Fibroblast of skin of left quadriceps (primary cell): ENCODE measurements around the gene GNA14.
"Not testable (repeated sequence)": the region's sequence is repeated elsewhere in the genome, so short reads cannot be mapped to it uniquely, and the experiment has no call there.

Experiments
- DNase-seq, 2 experiments: peaks; one replicate each; pipeline ENCODE4 v3.0.0-alpha.2; 2013; ENCODE audit warnings: low read depth in 2 of 2

The GNA14 gene

DNA sequence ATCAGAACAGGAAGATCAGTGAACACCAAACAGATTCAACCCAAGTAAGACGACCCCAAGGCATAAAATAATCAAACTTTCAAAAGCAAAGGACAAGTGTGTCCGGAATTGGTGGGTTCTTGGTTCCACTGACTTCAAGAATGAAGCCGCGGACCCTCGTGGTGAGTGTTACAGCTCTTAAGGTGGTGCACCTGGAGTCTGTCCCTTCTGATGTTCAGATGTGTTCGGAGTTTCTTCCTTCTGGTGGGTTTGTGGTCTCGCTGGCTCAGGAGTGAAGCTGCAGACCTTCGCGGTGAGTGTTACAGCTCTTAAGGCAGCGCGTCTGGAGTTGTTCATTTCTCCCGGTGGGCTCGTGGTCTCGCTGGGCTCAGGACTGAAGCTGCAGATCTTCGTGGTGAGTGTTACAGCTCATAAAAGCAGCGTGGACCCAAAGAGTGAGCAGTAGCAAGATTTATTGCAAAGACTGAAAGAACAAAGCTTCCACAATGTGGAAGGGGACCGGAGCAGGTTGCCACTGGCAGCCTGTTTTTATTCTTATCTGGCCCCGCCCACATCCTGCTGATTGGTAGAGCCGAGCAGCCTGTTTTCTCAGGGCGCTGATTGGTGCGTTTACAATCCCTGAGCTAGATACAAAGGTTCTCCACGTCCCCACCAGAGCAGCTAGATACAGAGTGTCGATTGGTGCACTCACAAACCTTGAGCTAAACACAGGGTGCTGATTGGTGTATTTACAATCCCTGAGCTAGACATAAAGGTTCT is 158.5 kb downstream of the GNA14 start:
- DNase-seq = not testable (repeated sequence)

DNA sequence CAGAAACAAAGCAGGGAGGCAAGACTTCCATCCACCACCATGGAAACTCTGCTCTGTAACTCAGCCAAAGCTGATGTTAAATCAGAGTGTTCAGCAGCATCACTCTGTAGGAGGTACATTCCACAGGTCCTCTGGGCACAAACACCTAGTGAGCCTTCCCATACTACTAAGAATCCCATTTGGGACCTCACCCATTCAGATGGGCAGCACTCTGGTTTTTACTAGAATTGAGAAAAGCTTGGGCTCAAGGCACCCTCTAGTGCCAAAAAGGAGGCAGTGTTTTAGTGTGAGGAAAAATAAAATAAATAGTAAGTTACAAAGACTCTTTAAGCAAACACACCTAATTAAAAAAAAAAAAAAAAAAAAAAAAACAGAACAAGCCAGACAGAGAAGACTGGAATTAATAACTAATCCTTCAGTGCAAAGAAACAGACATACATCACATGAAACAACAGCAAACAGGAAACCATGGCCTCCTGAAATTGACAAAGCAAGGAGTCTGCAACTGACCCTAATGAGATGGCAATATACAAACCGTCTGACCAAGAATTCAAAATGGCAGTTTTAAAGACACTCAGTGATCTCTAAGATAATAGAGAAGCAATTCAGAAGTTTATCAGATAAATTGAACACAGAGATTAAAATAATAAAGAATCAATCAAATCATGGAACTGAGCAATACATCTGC is 159.5 kb downstream of the GNA14 start:
- no peak for DNase-seq

DNA sequence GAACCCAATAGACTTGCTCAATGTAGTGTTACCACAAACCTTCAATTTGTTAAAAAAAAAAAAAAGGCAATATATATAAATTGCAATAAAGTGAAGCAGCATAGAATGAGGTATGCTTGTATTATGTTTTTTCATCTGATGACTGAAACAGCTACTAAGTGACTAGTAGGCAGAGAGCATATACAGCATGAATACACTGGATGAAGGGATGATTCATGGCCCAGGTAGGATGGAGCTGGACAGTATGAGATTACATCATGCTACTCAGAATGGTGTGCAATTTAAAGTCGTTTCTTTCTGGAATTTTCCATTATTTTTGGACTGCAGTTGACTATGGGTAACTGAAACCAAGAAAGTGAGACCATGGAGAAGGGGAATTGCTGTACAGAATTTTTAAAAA is 161.2 kb downstream of the GNA14 start:
- no peak for DNase-seq

DNA sequence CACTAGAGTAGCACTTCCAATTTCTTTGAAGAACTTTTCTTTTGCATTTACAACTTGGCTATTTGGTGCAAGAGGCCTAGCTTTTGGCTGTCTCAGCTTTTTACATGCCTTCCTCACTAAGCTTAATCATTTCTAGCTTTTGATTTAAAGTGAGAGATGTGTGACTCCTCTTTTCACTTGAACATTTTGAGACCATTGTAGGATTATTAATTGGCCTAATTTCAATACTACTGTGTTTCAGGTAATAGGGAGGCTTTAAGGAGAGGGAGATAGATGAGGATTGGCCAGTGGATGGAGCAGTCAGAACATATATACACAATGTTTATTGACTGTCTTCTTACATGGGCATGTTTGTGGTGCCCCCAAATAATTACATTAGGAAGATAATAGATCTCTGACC is 161.7 kb downstream of the GNA14 start:
- DNase-seq = no peak

- DNase-seq = no peak
These were observed 172.3 kb downstream of the GNA14 start for GRCh38 chr9:77475641-77476473.

DNA sequence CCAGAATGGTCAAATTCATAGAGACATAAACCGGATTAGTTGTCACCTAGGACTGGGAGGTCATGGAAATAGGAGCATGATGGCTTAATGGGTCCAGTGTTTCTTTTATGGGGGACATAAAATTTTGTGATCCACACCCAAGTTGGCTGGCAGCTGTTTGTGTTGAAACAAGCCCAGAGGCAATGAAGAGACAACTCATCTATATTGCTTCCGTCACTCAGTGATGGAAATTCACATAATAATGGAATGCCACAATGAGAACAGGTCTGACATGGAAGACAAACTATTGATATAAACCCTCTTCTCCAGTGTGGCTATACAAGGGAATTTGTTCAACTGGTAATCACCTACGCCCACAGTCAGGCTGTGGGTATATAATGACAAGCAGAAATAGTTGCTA is 173.2 kb downstream of the GNA14 start:
- no peak for DNase-seq

- DNase-seq = no peak
These were observed 175.5 kb downstream of the GNA14 start for GRCh38 chr9:77472646-77473045.

DNA sequence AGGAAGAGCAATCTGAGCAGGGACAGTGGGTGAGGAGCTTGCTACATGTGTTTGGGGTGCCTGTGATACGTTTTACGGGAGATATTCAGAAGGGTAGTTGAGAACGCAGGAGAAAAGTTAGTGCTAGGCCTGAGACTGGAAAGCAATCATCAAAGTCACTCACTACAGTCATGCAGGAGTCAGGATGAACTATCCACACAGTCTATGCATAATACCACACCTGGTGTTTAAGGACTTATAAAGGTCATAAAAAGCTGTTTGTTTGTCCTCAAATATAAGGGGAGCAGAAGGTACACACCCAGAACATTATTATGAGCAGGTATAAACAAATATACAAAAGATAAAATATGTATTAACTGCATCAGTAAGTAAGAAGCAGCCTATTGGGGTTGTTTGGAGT is 176.6 kb downstream of the GNA14 start:
- no peak for DNase-seq

DNA sequence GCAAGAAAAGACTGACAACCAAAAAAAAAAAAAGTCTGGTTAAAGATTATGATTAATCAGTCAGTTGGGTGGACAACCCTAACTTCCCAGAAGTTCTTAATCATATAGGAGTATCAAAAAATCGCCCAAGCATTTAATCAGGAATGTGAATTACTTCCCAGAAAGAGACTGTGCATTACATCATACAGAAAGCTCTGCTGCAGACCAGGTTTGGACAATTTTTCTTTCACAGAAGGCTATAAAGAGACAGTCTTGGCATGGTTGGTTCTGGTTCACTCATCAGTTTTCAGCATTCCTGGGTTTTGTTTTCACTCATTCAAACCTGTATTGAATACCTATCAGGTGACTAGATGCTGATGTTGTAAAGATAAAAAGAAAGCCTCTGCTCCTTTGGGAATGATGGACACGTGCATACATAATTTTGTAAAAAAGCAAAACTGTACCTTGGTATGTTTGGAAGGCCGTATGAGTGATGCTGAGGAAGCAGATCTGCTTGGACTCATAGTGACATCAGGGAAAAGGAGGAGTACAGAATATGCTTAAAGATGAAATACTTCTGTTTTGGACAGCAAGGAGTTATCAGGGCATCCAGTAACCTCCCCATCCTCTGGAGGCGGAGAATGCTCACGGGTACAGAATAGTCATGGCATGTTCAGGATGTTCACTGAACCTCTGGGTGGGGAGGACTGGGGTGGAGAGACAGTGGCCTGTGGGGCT is 178.4 kb downstream of the GNA14 start:
- DNase-seq = peak; percentile 76 to 82

DNA sequence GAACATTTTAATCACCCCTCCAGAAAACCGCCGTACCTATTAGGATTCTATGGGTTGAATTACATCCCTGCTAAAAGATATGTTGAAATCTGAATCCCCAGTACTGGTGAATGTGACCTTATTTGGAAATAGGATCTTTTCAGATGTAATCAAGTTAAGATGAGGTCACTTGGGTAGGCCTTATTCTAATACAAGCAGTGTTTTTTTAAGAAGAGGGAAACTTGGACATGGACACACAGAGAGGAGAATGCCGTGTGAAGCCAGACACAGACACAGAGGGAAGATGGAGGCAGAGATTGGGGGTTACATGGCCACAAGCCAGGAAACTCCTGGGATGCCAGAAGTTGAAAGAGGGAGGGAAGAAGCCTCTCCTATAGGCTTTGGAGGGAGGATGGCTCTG is 183.5 kb downstream of the GNA14 start:
- DNase-seq = peak; percentile 51 to 60

DNA sequence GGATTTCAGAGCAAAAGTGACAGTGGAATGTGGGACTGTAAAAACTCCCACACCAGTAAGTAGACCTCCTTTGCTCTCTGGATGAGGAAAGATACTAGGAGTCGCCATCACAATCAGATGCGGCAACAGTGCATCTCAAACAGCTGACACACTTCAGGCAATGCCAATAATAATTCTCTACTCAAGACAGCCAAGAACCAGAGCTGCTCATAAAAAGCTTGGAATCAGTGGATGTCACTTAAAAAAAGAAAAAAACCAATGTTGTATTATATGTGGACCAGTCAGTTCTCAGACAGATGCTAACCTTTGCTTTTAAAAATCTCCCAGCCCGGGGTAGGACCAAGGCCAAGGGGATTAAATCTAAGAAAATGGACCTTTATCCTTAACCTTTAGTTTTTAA is 185.0 kb downstream of the GNA14 start:
- no peak for DNase-seq

DNA sequence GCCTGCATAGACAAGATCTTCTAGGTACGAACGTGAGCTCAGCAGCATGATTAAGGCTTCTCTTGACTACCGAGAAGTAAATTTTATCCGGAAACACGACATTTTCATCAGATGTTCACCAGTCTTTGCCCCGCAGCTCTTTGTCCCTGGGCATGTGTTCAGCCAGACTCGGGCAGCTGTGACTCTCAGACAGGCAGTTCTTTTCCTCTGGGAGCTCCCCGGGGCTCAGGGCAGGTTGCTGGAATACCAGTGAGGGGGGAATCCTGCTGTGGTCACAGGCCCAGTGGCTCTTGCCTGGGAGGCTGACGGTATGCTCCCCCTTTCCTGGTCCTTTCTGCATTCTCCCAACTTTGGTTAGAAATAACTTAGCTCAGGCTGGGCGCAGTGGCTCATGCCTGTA is 186.1 kb downstream of the GNA14 start:
- no peak for DNase-seq

GRCh38 chr9:77460938-77461337 is 187.2 kb downstream of the GNA14 start:
- DNase-seq = no peak

GRCh38 chr9:77457916-77458592 is 190.1 kb downstream of the GNA14 start:
- DNase-seq = peak; percentile 60 to 61

DNA sequence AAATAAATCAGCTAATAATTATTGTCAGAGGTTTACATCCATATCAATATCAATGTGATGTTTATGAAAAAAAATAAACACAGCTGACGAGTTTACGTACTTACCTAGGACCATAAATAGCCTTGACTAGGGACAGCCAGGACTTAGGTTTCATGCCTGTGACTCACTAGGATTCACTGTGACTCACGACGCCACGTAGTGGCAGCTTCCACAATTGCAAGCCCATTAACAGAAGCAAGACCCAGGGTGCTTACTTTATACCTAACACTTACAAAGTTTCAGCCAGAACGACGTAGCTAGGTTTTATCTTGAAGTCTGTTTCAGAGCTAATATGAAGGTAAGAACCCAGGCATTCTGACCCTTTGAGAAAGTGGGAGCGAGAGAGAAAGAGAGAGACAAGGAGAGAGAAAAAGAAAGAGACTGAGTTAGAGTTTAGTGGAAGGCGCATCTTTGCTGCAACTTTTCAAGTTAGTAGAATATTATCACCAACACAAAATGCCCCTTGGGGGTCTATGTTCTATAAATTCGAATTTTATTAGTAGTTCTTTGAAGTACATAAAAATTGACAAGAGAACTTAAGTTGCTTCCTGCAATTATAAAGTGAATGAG is 191.2 kb downstream of the GNA14 start:
- peak; percentile 67 to 73 for DNase-seq

- DNase-seq = no peak
These were observed 192.7 kb downstream of the GNA14 start for GRCh38 chr9:77455312-77455927.

DNA sequence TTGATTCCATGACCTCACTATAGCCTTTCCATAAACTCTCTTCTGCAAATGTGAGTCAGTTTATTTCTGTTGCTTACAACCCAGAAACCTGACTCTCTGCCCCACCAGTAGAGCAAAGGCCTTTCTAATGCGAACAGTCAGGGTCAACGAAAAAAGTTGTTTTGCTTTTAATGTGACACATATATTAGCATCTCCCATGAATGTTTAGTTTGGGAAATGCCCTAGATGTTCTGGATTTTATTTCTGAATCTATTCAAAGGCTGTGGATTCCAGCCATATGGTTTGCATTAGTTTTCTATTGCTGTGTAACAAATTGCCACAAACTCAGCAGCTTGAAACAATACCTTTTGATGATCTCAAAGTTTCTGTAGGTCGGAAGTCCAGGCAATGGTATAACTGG is 193.5 kb downstream of the GNA14 start:
- DNase-seq = peak; percentile 53 to 55

- DNase-seq = no peak
These were observed 194.1 kb downstream of the GNA14 start for GRCh38 chr9:77453825-77454647.

- no peak for DNase-seq
These were observed 196.6 kb downstream of the GNA14 start for GRCh38 chr9:77451507-77451906.

DNA sequence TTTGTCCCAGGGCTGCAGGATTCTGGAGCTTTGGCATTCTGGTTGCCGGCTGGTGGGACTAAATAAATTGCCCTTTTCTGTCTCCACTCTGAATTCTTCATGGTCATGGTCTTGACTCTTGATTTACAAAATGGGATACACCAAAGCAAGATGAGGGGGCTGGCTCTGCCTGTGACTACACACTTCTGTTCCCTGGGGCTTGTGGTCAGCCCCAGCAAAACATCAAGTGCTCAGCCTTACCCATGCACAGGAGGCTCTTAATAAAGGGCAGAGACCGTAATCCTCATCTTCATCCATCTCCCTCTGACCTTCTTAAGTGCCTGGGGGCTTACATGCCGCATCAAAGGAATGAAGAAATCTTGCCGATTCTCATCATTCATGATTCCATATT is 198.0 kb downstream of the GNA14 start:
- no peak for DNase-seq
